PC-3 (cell line): Measurements from ENCODE around the gene BATF3. TPM values are rescaled to one million over a fixed set of nuclear protein-coding genes. Genes with fewer than 3 reads are reported as not detected.
A peak's percentile ranks its signal among the peaks of the same experiment; 100 is the strongest.
"Not testable (repeated sequence)": the region's sequence is repeated elsewhere in the genome, so short reads cannot be mapped to it uniquely, and the experiment has no call there.

Experiments
- ATAC-seq: fragments of 200-7000 bp; cut with Tn5 transposase; 2 replicates; pipeline ENCODE4 v1.9.1; 2020; ENCODE audit warnings: mild to moderate bottlenecking, moderate library complexity
- BruUV-seq: library from RNA; stranded (reverse); fragments of 400-500 nt; replicated peaks from 2 replicates; lab custom pipeline; 2021; lab: Mats Ljungman, UMichigan
- CTCF ChIA-PET: fragments of 300-600 bp; sonication (Branson Sonifier 250); formaldehyde crosslinking; loops from one replicate; lab custom pipeline; 2022; ENCODE audit warnings: antibody characterized with exemption; lab: Charles Lee
- POLR2A ChIA-PET: fragments of 300-600 bp; sonication (Branson Sonifier 250); formaldehyde crosslinking; loops from one replicate; lab custom pipeline; 2022; ENCODE audit warnings: antibody characterized with exemption; ENCODE audit not compliant: unreplicated experiment; lab: Charles Lee
- DNase-seq: peaks from one replicate; pipeline ENCODE4 v3.0.0-alpha.2; 2015
- H2AFZ ChIP-seq: fragments of 300-600 bp; sonication (generic); 2 replicates; pipeline ENCODE4 v1.6.0; 2016; ENCODE audit warnings: antibody characterized with exemption, low read length
- H3F3A ChIP-seq: fragments of 300-600 bp; sonication (generic); one replicate; pipeline ENCODE4 v1.6.0; 2017; ENCODE audit warnings: antibody characterized with exemption, low read length, control low read depth, mild to moderate bottlenecking; ENCODE audit not compliant: unreplicated experiment
- H3K27ac ChIP-seq: fragments of 300-600 bp; sonication (generic); 2 replicates; pipeline ENCODE4 v1.5.1; 2016; ENCODE audit warnings: mild to moderate bottlenecking, low read length
- H3K27me3 ChIP-seq: fragments of 300-600 bp; sonication (generic); 2 replicates; pipeline ENCODE4 v1.6.1; 2016; ENCODE audit warnings: low read length, mixed read lengths
- H3K36me3 ChIP-seq: fragments of 300-600 bp; sonication (generic); 2 replicates; pipeline ENCODE4 v1.6.1; 2016; ENCODE audit warnings: low read depth, mixed run types, low read length, mixed read lengths
- H3K4me1 ChIP-seq: fragments of 300-600 bp; sonication (generic); 2 replicates; pipeline ENCODE4 v1.5.1; 2016; ENCODE audit warnings: low read length; ENCODE audit not compliant: insufficient read depth
- H3K4me2 ChIP-seq: fragments of 300-600 bp; sonication (generic); 2 replicates; pipeline ENCODE4 v1.6.0; 2016; ENCODE audit warnings: low read length
- H3K4me3 ChIP-seq: fragments of 300-600 bp; sonication (generic); 2 replicates; pipeline ENCODE4 v1.5.1; 2016; ENCODE audit warnings: mild to moderate bottlenecking, low read length, mixed read lengths
- H3K79me2 ChIP-seq: fragments of 300-600 bp; sonication (generic); 2 replicates; pipeline ENCODE4 v1.6.1; 2017; ENCODE audit warnings: low read length, mixed read lengths
- H3K9ac ChIP-seq: fragments of 300-600 bp; sonication (generic); 2 replicates; pipeline ENCODE4 v1.6.0; 2016; ENCODE audit warnings: mild to moderate bottlenecking, low read length
- H3K9me2 ChIP-seq: fragments of 300-600 bp; sonication (generic); replicated peaks from 2 replicates; pipeline ENCODE4 v1.6.1; 2016; ENCODE audit warnings: mixed run types, low read length, mixed read lengths
- H3K9me3 ChIP-seq: fragments of 300-600 bp; sonication (generic); 2 replicates; pipeline ENCODE4 v1.6.1; 2016; ENCODE audit warnings: low read length, mixed read lengths
- H4K20me1 ChIP-seq: fragments of 300-600 bp; sonication (generic); 2 replicates; pipeline ENCODE4 v1.6.1; 2016; ENCODE audit warnings: low read length, mixed read lengths
- CTCF ChIP-seq: fragments of 300-600 bp; sonication (generic); conservative IDR thresholded peaks from 2 replicates; pipeline ENCODE4 v1.5.1; 2017; ENCODE audit warnings: antibody characterized with exemption, low read depth, mild to moderate bottlenecking, low read length
- EZH2 ChIP-seq: fragments of 300-600 bp; sonication (generic); IDR thresholded peaks from one replicate; pipeline ENCODE4 v1.6.1; 2017; ENCODE audit warnings: antibody characterized with exemption, mild to moderate bottlenecking, low read length; ENCODE audit not compliant: unreplicated experiment
- EZH2phosphoT487 ChIP-seq: fragments of 300-600 bp; sonication (generic); IDR thresholded peaks from 2 replicates; pipeline ENCODE4 v1.6.1; 2018; ENCODE audit warnings: mild to moderate bottlenecking, antibody characterized with exemption, low read length, borderline replicate concordance
- intact Hi-C: fragments of 100-400 bp; cut with micrococcal nuclease; formaldehyde crosslinking; loops from 2 replicates; pipeline ENCODE4 v1.9.0; 2023
- total RNA-seq: library from RNA; depleted of rRNA; stranded (reverse); fragments of >200 nt; gene quantifications from 2 replicates; pipeline ENCODE4 v1.2.3, GENCODE V29; 2014

The BATF3 gene
- total RNA-seq, 1 experiment from 2014 or later, result 4.3 TPM

GRCh38 chr1:212713465-212714136 is 14.0 kb upstream of the BATF3 start:
- no peak for ATAC-seq
- no peaks in the 10 kb centered on the region for H3F3A ChIP-seq
- H2AFZ ChIP-seq, result no peak overlapping the region
- no peaks in the 10 kb centered on the region for H3K9me2 ChIP-seq
- TF ChIP-seq EZH2phosphoT487 (no peak), CTCF (no peak), EZH2 (no peak)
- no peak overlapping the region for H3K4me2 ChIP-seq
- DNase-seq, result no peak
- no peak overlapping the region for H3K9ac ChIP-seq
- no peaks in the 10 kb centered on the region for H3K9me3 ChIP-seq
- BruUV-seq, result no TSS peak
- intact Hi-C loops, result no loop called here
- H3K4me1 ChIP-seq, result no peaks in the 10 kb centered on the region
- no peaks in the 10 kb centered on the region for H3K79me2 ChIP-seq
- no peaks in the 10 kb centered on the region for H4K20me1 ChIP-seq
- no peak overlapping the region for H3K27ac ChIP-seq
- ChIA-PET POLR2A (no interaction called here), CTCF (no interaction called here)
- H3K36me3 ChIP-seq, result no peaks in the 10 kb centered on the region
- H3K27me3 ChIP-seq, result no peaks in the 10 kb centered on the region
- no peak overlapping the region for H3K4me3 ChIP-seq

DNA sequence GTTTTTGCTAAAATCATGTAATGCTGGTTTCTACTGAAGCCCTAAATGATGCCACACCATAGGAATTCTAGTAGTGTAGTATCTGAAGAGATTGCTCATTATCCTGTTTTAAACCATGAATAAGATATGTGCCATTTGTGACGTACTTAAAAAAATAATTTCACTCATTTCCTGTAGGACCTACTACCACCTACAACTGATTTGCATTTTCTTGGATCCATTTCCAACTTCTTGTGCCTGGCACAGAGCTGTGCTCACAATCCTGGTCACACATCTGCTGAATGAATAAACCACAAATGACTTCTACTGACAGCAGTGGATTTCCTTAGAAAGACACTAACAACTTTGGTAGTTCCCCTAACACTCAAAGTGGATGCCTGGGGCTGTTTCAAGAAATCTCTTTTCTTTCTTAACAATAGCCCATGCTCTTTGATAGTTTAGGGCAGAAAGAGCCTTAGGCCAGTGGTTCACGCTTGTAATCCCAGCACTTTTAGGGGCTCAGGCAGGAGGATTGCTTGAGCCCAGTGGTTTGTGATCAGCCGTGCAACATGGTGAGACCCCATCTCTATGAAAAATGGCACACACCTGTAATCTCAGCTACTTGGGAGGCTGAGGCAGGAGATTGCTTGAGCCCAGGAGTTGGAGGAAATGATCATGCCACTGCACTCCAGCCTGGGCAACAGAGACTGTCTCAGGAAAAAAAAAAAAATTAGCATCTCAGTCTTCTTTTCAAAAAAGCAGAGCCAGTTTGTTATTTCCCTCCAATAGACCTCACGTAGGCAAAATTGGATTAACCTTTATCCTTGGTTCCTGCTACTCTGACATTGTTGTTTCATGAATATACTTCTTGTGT is 13.0 kb upstream of the BATF3 start:
- no peaks in the 10 kb centered on the region for H3K4me1 ChIP-seq
- BruUV-seq, result no TSS peak
- H2AFZ ChIP-seq, result no peak overlapping the region
- no peak overlapping the region for H3K27ac ChIP-seq
- CTCF ChIA-PET, result no interaction called here
- peak; percentile 26 for DNase-seq
- no peak overlapping the region for H3K9ac ChIP-seq
- no peaks in the 10 kb centered on the region for H3F3A ChIP-seq
- POLR2A ChIA-PET, result no interaction called here
- H3K36me3 ChIP-seq, result no peaks in the 10 kb centered on the region
- H3K79me2 ChIP-seq, result no peaks in the 10 kb centered on the region
- intact Hi-C loops, result no loop called here
- no peak overlapping the region for H3K4me3 ChIP-seq
- ATAC-seq, result peak; percentile 18; the same call in 1 of the 2 replicates
- TF ChIP-seq EZH2 (no peak), EZH2phosphoT487 (no peak), CTCF (no peak)
- no peak overlapping the region for H3K4me2 ChIP-seq
- H4K20me1 ChIP-seq, result no peaks in the 10 kb centered on the region
- H3K9me3 ChIP-seq, result no peaks in the 10 kb centered on the region
- H3K9me2 ChIP-seq, result no peaks in the 10 kb centered on the region
- H3K27me3 ChIP-seq, result no peaks in the 10 kb centered on the region

GRCh38 chr1:212711974-212712373 is 12.3 kb upstream of the BATF3 start:
- BruUV-seq, H3F3A ChIP-seq, ATAC-seq, intact Hi-C loops, CTCF ChIA-PET, H3K9ac ChIP-seq, H3K9me2 ChIP-seq, H4K20me1 ChIP-seq, H3K4me3 ChIP-seq, H2AFZ ChIP-seq, H3K27ac ChIP-seq, H3K9me3 ChIP-seq, H3K27me3 ChIP-seq, H3K36me3 ChIP-seq, H3K4me1 ChIP-seq, POLR2A ChIA-PET, H3K79me2 ChIP-seq, H3K4me2 ChIP-seq, DNase-seq: not testable (repeated sequence)
